K562 (cell line): Measurements from ENCODE around the gene PCDHA3. TPM values are rescaled to one million over a fixed set of nuclear protein-coding genes. Genes with fewer than 3 reads are reported as not detected.

Experiments used
- ATAC-seq: fragments of 200-7000 bp; cut with Tn5 transposase; 3 replicates; pipeline ENCODE4 v1.9.1; 2020; ENCODE audit warnings: moderate library complexity
- BruUV-seq: library from RNA; stranded (reverse); fragments of 400-500 nt; replicated peaks from 2 replicates; lab custom pipeline; 2021; lab: Mats Ljungman, UMichigan
- CTCF ChIA-PET: fragments of 300-600 bp; formaldehyde crosslinking; extraction: SDS; loops from one replicate; lab custom pipeline; 2021; ENCODE audit warnings: low intra/inter-chr PET ratio; lab: Yijun Ruan, JAX
- POLR2A ChIA-PET: fragments of 300-600, 350-650 bp; sonication (Branson Sonifier 250); formaldehyde crosslinking; extraction: SDS; loops from one replicate; lab custom pipeline; 2021; ENCODE audit warnings: antibody characterized with exemption, inconsistent platforms; lab: Yijun Ruan, JAX
- DNase-seq, 4 experiments: peaks; one replicate each; pipeline versions ENCODE4 v3.0.0 to v3.0.0-alpha.2; 2011 to 2018; ENCODE audit warnings: low spot score in 3 of 4, mixed read lengths in 3 of 4; ENCODE audit errors: extremely low read depth in 1 of 4
- FAIRE-seq: peaks from 2 replicates; lab custom pipeline; 2011; peaks lifted over from hg19 to GRCh38; lab: Jason Lieb, UNC
- H2AFZ ChIP-seq: 2 replicates; pipeline ENCODE4 v1.6.0; 2011; ENCODE audit warnings: low read depth, low read length, control low read depth, inconsistent platforms
- H3K27ac ChIP-seq: fragments of 200-600 bp; 3 replicates; pipeline ENCODE4 v1.8.0; 2011; ENCODE audit warnings: low read depth, mild to moderate bottlenecking, control low read depth, inconsistent platforms, low read length, moderate library complexity, mixed read lengths; ENCODE audit errors: extremely low read depth
- H3K27me3 ChIP-seq, 2 experiments: fragments of 300-600 bp in 1 of 2; 2 replicates in 1 of 2; 3 replicates in 1 of 2; pipeline versions ENCODE4 v1.6.0 to v1.8.0; 2011; ENCODE audit warnings: inconsistent platforms in 2 of 2, low read length in 2 of 2, mild to moderate bottlenecking in 1 of 2, mixed read lengths in 1 of 2, moderate library complexity in 1 of 2; ENCODE audit not compliant: control insufficient read depth in 2 of 2, insufficient read depth in 2 of 2
- H3K36me3 ChIP-seq: fragments of 300-600 bp; 3 replicates; pipeline ENCODE4 v1.8.0; 2011; ENCODE audit warnings: mild to moderate bottlenecking, low read length, inconsistent platforms; ENCODE audit not compliant: control insufficient read depth, insufficient read depth
- H3K4me1 ChIP-seq, 2 experiments: fragments of 200-600 bp in 1 of 2; replicated peaks in 1 of 2; 2 replicates in 1 of 2; 3 replicates in 1 of 2; pipeline versions ENCODE4 v1.5.1 to v1.8.0; 2011; ENCODE audit warnings: inconsistent platforms in 2 of 2, low read length in 2 of 2, mild to moderate bottlenecking in 1 of 2, mixed read lengths in 1 of 2, moderate library complexity in 1 of 2; ENCODE audit not compliant: control insufficient read depth in 2 of 2, insufficient read depth in 2 of 2
- H3K4me2 ChIP-seq: 2 replicates; pipeline ENCODE4 v1.6.1; 2011; ENCODE audit warnings: low read length, control low read depth, inconsistent platforms, mixed read lengths; ENCODE audit not compliant: insufficient read depth
- H3K4me3 ChIP-seq: fragments of 200-600 bp; sonication (generic), shearing (Covaris generic); 2 replicates; pipeline ENCODE4 v1.5.1; 2016; ENCODE audit warnings: control low read depth, inconsistent platforms
- H3K79me2 ChIP-seq: fragments of 200-600 bp; 3 replicates; pipeline ENCODE4 v1.8.0; 2011; ENCODE audit warnings: low read length, inconsistent platforms; ENCODE audit not compliant: control insufficient read depth, insufficient read depth
- H3K9ac ChIP-seq, 2 experiments: 2 replicates each; pipeline versions ENCODE4 v1.6.0 to v1.6.1; 2011; ENCODE audit warnings: low read depth in 2 of 2, low read length in 2 of 2, control low read depth in 1 of 2, inconsistent platforms in 1 of 2, mild to moderate bottlenecking in 1 of 2, mixed read lengths in 1 of 2; ENCODE audit not compliant: insufficient read depth in 1 of 2
- H3K9me1 ChIP-seq: one replicate; pipeline ENCODE4 v1.6.0; 2011; ENCODE audit warnings: inconsistent platforms, mild to moderate bottlenecking, low read length, moderate library complexity; ENCODE audit not compliant: control insufficient read depth, insufficient read depth
- H3K9me3 ChIP-seq: replicated peaks from 2 replicates; pipeline ENCODE4 v1.5.1; 2011; ENCODE audit warnings: low read depth, low read length, inconsistent platforms; ENCODE audit not compliant: control insufficient read depth, insufficient read depth
- H4K20me1 ChIP-seq: replicated peaks from 2 replicates; pipeline ENCODE4 v1.6.1; 2011; ENCODE audit warnings: low read length, inconsistent platforms, mixed read lengths; ENCODE audit not compliant: control insufficient read depth, insufficient read depth
- BACH1 ChIP-seq: fragments of 200-800 bp; sonication (Bioruptor generic); IDR thresholded peaks from 2 replicates; pipeline ENCODE4 v1.6.1; 2016; ENCODE audit warnings: missing genetic modification characterization, missing compliant biosample characterization
- BRD4 ChIP-seq: fragments of 200-600 bp; sonication (generic); IDR thresholded peaks from 2 replicates; pipeline ENCODE4 v1.6.1; 2017; ENCODE audit warnings: inconsistent platforms
- CTCF ChIP-seq, 3 experiments: IDR thresholded peaks in 2 of 3; conservative IDR thresholded peaks in 1 of 3; 2 replicates each; pipeline ENCODE4 v1.5.1; 2011 to 2012; ENCODE audit warnings: low read length in 3 of 3, mild to moderate bottlenecking in 3 of 3, control low read depth in 2 of 3, improper control_type of control experiment in 1 of 3, inconsistent platforms in 1 of 3, low read depth in 1 of 3, mixed read lengths in 1 of 3, moderate library complexity in 1 of 3; ENCODE audit not compliant: insufficient read depth in 2 of 3
- DPF2 ChIP-seq: fragments of 450-650 bp; IDR thresholded peaks from 2 replicates; pipeline ENCODE4 v1.6.1; 2016
- EP400 ChIP-seq: fragments of 450-650 bp; IDR thresholded peaks from 2 replicates; pipeline ENCODE4 v1.6.1; 2017; ENCODE audit warnings: antibody characterized with exemption, mild to moderate bottlenecking, moderate library complexity
- HDAC6 ChIP-seq: IDR thresholded peaks from 2 replicates; pipeline ENCODE4 v1.6.1; 2012; ENCODE audit warnings: low read depth, mild to moderate bottlenecking, control low read depth, inconsistent platforms, low read length, moderate library complexity
- NELFE ChIP-seq: IDR thresholded peaks from 2 replicates; pipeline ENCODE4 v1.6.1; 2011; ENCODE audit warnings: mild to moderate bottlenecking; ENCODE audit not compliant: insufficient read depth, insufficient read length
- SFPQ ChIP-seq: fragments of 200-400 bp; formaldehyde crosslinking; IDR thresholded peaks from 2 replicates; pipeline ENCODE4 v1.6.1; 2017; ENCODE audit warnings: mild to moderate bottlenecking, low read depth, low read length, moderate library complexity
- SIX5 ChIP-seq, 2 experiments: IDR thresholded peaks; 2 replicates each; pipeline ENCODE4 v1.6.1; 2011; ENCODE audit warnings: low read length in 2 of 2, borderline replicate concordance in 1 of 2, low read depth in 1 of 2, mild to moderate bottlenecking in 1 of 2, moderate library complexity in 1 of 2; ENCODE audit not compliant: insufficient read depth in 1 of 2
- ZFP36 ChIP-seq: fragments of 150-350 bp; IDR thresholded peaks from 2 replicates; pipeline ENCODE4 v1.6.1; 2018; ENCODE audit warnings: low read length, low read depth; ENCODE audit not compliant: partially characterized antibody
- ZNF3 ChIP-seq: fragments of 250-450 bp; sonication (Bioruptor Pico); IDR thresholded peaks from 2 replicates; pipeline ENCODE4 v1.5.0; 2021; ENCODE audit warnings: mild to moderate bottlenecking, moderate library complexity
- WGBS: fragments of 100-300 bp; shearing (Covaris generic); methylation state at CpG from one replicate; pipeline ENCODE4 v1.1.6; 2016; ENCODE audit warnings: low coverage, mixed read lengths; ENCODE audit not compliant: insufficient coverage; ENCODE audit errors: missing lambda C conversion rate; 5-methylcytosine and 5-hydroxymethylcytosine counted together
- in situ Hi-C: fragments of 300-500 bp; cut with MboI; formaldehyde crosslinking; loops from 4 replicates; pipeline ENCODE4 v1.15.0; 2018; ENCODE audit warnings: inconsistent platforms, mixed read lengths
- intact Hi-C: fragments of 100-400 bp; cut with micrococcal nuclease; formaldehyde crosslinking; loops from 2 replicates; pipeline ENCODE4 v1.14.2; 2022
- polyA plus RNA-seq, 8 experiments: library from polyadenylated mRNA; depleted of rRNA in 4 of 8; stranded (reverse) in 5 of 8; unstranded in 3 of 8; fragments of >200 nt; fragmentation: Nextera tagmentation in 2 of 8; fragmentation: Illumina TruSeq in 1 of 8; extraction: Ambion mirVana in 2 of 8; extraction: Trizol in 1 of 8; gene quantifications; 2 replicates each; pipeline versions ENCODE4 v1.2.1 to v1.2.3, GENCODE V29; 2011 to 2014; ENCODE audit warnings: inconsistent platforms in 1 of 8, missing spikeins in 1 of 8
- total RNA-seq, 7 experiments: library from RNA; depleted of rRNA in 6 of 7; stranded (reverse); fragments of >200 nt in 6 of 7; fragmentation: Illumina TruSeq in 2 of 7; extraction: Trizol in 2 of 7; gene quantifications; 2 replicates each; pipeline versions ENCODE4 v1.2.1 to v1.2.3, GENCODE V29; 2011 to 2021; ENCODE audit warnings: low replicate concordance in 1 of 7
- TF ChIP-seq, protein P1 (sequence below), 3 experiments: fragments of 200-800 bp in 1 of 3; fragments of 250-450 bp in 1 of 3; fragments of 450-650 bp in 1 of 3; sonication (Bioruptor Pico) in 1 of 3; sonication (Bioruptor generic) in 1 of 3; formaldehyde crosslinking in 1 of 3; IDR thresholded peaks; 2 replicates each; pipeline versions ENCODE4 v1.6.1 to v1.8.0; 2016 to 2022; ENCODE audit warnings: mild to moderate bottlenecking in 2 of 3, missing genetic modification characterization in 2 of 3, missing compliant biosample characterization in 1 of 3, moderate library complexity in 1 of 3
- TF ChIP-seq, protein P2 (sequence below): fragments of 450-650 bp; formaldehyde crosslinking; IDR thresholded peaks from 2 replicates; pipeline ENCODE4 v1.4.0; 2020; ENCODE audit warnings: mild to moderate bottlenecking, moderate library complexity

Gene PCDHA3
- total and polyA plus RNA-seq, 9 of the 15 experiments (the other 6 are each of a cell fraction or from before 2014, with no cell fraction given): not detected

DNA sequence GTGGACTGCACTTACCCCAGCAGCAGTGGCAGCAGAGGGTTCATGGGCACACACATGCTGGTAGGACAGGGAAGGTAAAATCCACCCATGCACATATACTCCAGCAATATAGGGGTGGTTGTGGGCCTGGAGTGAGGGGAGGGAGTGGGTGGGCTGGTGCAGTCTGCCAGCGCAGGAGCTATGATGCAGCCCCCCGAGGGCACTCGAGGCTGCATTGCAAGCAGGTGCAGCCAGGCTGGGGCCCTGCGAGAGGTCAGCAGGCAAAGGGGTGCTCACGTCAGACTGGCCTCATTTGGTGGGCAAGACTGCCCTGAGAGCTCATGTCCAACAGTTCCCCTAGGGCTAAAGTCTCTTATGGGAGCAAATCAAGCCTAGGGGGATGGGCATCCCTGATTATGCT lies 47.3 kb upstream of the PCDHA3 start:
- Histone ChIP-seq H2AFZ (no peak overlapping the region), H3K9me1 (no peaks in the 10 kb centered on the region), H3K9me3 (no peaks in the 10 kb centered on the region), H3K4me3 (no peak overlapping the region), H3K79me2 (no peaks in the 10 kb centered on the region), H3K27ac (no peak overlapping the region), H3K36me3 (no peaks in the 10 kb centered on the region), H3K27me3 (peaks cover 0 to 5% of the 10 kb centered on the region in 2 experiments; a peak in 1 of 5 replicates), H3K9ac (no peak overlapping the region), H3K4me1 (no peaks in the 10 kb centered on the region), H3K4me2 (no peak overlapping the region), H4K20me1 (no peaks in the 10 kb centered on the region)
- ChIA-PET CTCF (no interaction called here), POLR2A (interaction anchor here (0.6 kb wide), 1 partner anchor 1674 kb away, joined by 4 read pairs; no protein-coding TSS in a partner anchor)
- intact Hi-C loops (no loop called here), in situ Hi-C loops (no loop called here)
- FAIRE-seq: no peak
- ATAC-seq: no peak
- no TSS peak for BruUV-seq
- WGBS: 0% methylated on average over 4 of the region's 5 CpGs
- DNase-seq: no peak
- TF ChIP-seq SFPQ (no peak), HDAC6 (no peak), BRD4 (no peak), NELFE (no peak), BACH1 (no peak), CTCF (IDR thresholded peaks at IDR 0.05 in 2 of 3, conservative IDR thresholded peaks at IDR 0.05 in 1 of 3; ENCODE audit: insufficient read depth in 2 of 3, low read depth in 1 of 3, low read length in 3 of 3) (no peak), DPF2 (no peak), ZFP36 (no peak), ZNF3 (CRISPR knock-in tag) (no peak), SIX5 (IDR thresholded peaks at IDR 0.05; ENCODE audit: borderline replicate concordance in 1 of 2, insufficient read depth in 1 of 2, low read depth in 1 of 2, low read length in 2 of 2) (no peak), EP400 (no peak)
- TF ChIP-seq, protein P1, sequence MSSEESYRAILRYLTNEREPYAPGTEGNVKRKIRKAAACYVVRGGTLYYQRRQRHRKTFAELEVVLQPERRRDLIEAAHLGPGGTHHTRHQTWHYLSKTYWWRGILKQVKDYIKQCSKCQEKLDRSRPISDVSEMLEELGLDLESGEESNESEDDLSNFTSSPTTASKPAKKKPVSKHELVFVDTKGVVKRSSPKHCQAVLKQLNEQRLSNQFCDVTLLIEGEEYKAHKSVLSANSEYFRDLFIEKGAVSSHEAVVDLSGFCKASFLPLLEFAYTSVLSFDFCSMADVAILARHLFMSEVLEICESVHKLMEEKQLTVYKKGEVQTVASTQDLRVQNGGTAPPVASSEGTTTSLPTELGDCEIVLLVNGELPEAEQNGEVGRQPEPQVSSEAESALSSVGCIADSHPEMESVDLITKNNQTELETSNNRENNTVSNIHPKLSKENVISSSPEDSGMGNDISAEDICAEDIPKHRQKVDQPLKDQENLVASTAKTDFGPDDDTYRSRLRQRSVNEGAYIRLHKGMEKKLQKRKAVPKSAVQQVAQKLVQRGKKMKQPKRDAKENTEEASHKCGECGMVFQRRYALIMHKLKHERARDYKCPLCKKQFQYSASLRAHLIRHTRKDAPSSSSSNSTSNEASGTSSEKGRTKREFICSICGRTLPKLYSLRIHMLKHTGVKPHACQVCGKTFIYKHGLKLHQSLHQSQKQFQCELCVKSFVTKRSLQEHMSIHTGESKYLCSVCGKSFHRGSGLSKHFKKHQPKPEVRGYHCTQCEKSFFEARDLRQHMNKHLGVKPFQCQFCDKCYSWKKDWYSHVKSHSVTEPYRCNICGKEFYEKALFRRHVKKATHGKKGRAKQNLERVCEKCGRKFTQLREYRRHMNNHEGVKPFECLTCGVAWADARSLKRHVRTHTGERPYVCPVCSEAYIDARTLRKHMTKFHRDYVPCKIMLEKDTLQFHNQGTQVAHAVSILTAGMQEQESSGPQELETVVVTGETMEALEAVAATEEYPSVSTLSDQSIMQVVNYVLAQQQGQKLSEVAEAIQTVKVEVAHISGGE (CRISPR knock-in tag; IDR thresholded peaks at IDR 0.05): no peak
- TF ChIP-seq, protein P2, sequence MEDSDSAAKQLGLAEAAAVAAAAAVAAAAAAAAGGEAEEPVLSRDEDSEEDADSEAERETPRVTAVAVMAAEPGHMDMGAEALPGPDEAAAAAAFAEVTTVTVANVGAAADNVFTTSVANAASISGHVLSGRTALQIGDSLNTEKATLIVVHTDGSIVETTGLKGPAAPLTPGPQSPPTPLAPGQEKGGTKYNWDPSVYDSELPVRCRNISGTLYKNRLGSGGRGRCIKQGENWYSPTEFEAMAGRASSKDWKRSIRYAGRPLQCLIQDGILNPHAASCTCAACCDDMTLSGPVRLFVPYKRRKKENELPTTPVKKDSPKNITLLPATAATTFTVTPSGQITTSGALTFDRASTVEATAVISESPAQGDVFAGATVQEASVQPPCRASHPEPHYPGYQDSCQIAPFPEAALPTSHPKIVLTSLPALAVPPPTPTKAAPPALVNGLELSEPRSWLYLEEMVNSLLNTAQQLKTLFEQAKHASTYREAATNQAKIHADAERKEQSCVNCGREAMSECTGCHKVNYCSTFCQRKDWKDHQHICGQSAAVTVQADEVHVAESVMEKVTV (CRISPR knock-in tag): no peak
